ENCODE data around the gene LASP1. TPM values are rescaled to one million over a fixed set of nuclear protein-coding genes. Genes with fewer than 3 reads are reported as not detected.

The LASP1 gene
- polyA plus RNA-seq, 1 donor from 2014 or later, result 56.3 TPM

- Histone ChIP-seq H3K9me2 (ENCODE audit: insufficient read depth, low read length) (no peaks in the 10 kb centered on the region), H3K9ac (ENCODE audit: low read length) (no peak overlapping the region), H2AFZ (ENCODE audit: low read depth, low read length) (no peak overlapping the region), H3F3A (ENCODE audit: insufficient read depth, low read length, poor library complexity, severe bottlenecking) (peaks cover 7% of the 10 kb centered on the region), H3K4me3 (ENCODE audit: low read length) (no peak overlapping the region), H3K79me2 (replicated peaks; ENCODE audit: insufficient read depth, low read length) (peaks cover 46% of the 10 kb centered on the region), H3K27me3 (ENCODE audit: insufficient read depth, low read depth, low read length) (no peaks in the 10 kb centered on the region), H3K9me3 (ENCODE audit: low read length) (no peaks in the 10 kb centered on the region), H3K36me3 (ENCODE audit: insufficient read depth, low read length) (no peaks in the 10 kb centered on the region), H3K4me2 (ENCODE audit: low read length) (no peak overlapping the region), H4K20me1 (ENCODE audit: insufficient read depth) (no peaks in the 10 kb centered on the region), H3K27ac (ENCODE audit: low read length) (no peak overlapping the region)
- TF ChIP-seq EZH2 (IDR thresholded peaks at IDR 0.05; ENCODE audit: borderline replicate concordance, insufficient read depth, low read length, poor library complexity, severe bottlenecking) (no peak), MXI1 (conservative IDR thresholded peaks at IDR 0.05; ENCODE audit: poor library complexity, severe bottlenecking) (no peak), EP300 (conservative IDR thresholded peaks at IDR 0.05; ENCODE audit: poor library complexity, severe bottlenecking) (no peak)
- TF ChIP-seq, protein P1, sequence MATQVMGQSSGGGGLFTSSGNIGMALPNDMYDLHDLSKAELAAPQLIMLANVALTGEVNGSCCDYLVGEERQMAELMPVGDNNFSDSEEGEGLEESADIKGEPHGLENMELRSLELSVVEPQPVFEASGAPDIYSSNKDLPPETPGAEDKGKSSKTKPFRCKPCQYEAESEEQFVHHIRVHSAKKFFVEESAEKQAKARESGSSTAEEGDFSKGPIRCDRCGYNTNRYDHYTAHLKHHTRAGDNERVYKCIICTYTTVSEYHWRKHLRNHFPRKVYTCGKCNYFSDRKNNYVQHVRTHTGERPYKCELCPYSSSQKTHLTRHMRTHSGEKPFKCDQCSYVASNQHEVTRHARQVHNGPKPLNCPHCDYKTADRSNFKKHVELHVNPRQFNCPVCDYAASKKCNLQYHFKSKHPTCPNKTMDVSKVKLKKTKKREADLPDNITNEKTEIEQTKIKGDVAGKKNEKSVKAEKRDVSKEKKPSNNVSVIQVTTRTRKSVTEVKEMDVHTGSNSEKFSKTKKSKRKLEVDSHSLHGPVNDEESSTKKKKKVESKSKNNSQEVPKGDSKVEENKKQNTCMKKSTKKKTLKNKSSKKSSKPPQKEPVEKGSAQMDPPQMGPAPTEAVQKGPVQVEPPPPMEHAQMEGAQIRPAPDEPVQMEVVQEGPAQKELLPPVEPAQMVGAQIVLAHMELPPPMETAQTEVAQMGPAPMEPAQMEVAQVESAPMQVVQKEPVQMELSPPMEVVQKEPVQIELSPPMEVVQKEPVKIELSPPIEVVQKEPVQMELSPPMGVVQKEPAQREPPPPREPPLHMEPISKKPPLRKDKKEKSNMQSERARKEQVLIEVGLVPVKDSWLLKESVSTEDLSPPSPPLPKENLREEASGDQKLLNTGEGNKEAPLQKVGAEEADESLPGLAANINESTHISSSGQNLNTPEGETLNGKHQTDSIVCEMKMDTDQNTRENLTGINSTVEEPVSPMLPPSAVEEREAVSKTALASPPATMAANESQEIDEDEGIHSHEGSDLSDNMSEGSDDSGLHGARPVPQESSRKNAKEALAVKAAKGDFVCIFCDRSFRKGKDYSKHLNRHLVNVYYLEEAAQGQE (IDR thresholded peaks at IDR 0.05; ENCODE audit: borderline replicate concordance), result no peak
- TF ChIP-seq, protein P2, sequence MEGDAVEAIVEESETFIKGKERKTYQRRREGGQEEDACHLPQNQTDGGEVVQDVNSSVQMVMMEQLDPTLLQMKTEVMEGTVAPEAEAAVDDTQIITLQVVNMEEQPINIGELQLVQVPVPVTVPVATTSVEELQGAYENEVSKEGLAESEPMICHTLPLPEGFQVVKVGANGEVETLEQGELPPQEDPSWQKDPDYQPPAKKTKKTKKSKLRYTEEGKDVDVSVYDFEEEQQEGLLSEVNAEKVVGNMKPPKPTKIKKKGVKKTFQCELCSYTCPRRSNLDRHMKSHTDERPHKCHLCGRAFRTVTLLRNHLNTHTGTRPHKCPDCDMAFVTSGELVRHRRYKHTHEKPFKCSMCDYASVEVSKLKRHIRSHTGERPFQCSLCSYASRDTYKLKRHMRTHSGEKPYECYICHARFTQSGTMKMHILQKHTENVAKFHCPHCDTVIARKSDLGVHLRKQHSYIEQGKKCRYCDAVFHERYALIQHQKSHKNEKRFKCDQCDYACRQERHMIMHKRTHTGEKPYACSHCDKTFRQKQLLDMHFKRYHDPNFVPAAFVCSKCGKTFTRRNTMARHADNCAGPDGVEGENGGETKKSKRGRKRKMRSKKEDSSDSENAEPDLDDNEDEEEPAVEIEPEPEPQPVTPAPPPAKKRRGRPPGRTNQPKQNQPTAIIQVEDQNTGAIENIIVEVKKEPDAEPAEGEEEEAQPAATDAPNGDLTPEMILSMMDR (IDR thresholded peaks at IDR 0.05; ENCODE audit: poor library complexity, severe bottlenecking), result no peak
Measured at GRCh38 chr17:38882870-38883269, 13.0 kb downstream of the LASP1 start.

DNA sequence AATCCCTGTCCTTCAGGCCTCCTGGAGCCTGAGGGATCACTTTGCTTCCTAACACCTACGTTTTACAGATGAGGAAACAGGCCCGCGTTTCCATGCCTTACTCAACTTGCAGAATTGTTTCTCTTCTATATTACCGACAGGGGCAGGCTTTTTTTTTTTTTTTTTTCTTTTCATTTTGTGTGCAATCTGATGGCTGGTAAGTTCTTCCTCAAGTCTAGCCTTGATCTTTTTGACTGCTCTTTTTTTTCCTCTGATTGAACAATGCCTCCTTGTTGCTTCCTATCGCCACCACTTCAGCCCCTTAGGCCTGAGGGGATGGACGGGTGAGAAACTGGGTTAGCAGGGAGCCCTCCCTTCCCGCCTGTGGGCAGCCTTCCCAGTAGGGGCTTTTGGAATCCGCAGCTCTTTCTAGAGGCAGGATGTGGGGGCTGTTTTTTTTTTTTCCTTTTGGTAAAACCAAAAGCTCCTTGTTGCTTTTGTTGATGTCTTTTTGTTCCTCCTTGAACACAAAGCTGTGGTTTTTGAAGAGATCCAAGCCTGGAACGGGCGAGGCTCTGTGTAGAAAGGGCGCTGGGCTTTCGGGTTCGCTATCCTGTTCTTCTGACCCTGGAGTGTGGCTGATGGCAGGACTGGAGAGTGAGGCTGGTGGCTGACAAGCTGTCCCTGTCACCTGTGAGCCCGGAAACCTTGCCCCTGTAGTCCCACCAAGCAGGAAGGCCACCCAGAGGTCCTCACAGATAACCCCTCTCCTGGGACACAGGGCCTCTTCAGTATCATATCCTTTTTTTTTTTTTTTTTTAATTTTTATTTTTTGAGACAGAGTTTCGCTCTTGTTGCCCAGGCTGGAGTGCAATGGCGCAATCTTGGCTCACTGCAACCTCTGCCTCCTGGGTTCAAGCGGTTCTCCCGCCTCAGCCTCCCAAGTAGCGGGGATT, 14.0 kb downstream of the LASP1 start:
- no peak for TF ChIP-seq TAF1 (IDR thresholded peaks at IDR 0.05; ENCODE audit: low read depth)
- TF ChIP-seq EZH2 (IDR thresholded peaks at IDR 0.05; ENCODE audit: borderline replicate concordance, insufficient read depth, low read length, poor library complexity, severe bottlenecking), result no peak
- TF ChIP-seq, protein P2 (IDR thresholded peaks at IDR 0.05; ENCODE audit: poor library complexity, severe bottlenecking), result no peak
- TF ChIP-seq RAD21 (conservative IDR thresholded peaks at IDR 0.05), result no peak
- TF ChIP-seq EP300 (conservative IDR thresholded peaks at IDR 0.05; ENCODE audit: poor library complexity, severe bottlenecking), result no peak
- TF ChIP-seq, protein P1 (IDR thresholded peaks at IDR 0.05; ENCODE audit: borderline replicate concordance), result no peak
- no peak for TF ChIP-seq POLR2AphosphoS5 (IDR thresholded peaks at IDR 0.05)
- TF ChIP-seq MXI1 (conservative IDR thresholded peaks at IDR 0.05; ENCODE audit: poor library complexity, severe bottlenecking), result no peak
- TF ChIP-seq SMC3 (conservative IDR thresholded peaks at IDR 0.05; ENCODE audit: poor library complexity), result no peak
- no peaks in the 10 kb centered on the region for H3K9me2 ChIP-seq (ENCODE audit: insufficient read depth, low read length)
- peaks cover 56% of the 10 kb centered on the region for H3K79me2 ChIP-seq (replicated peaks; ENCODE audit: insufficient read depth, low read length)
- H3K4me2 ChIP-seq (ENCODE audit: low read length), result no peak overlapping the region
- no peak overlapping the region for H3K4me3 ChIP-seq (ENCODE audit: low read length)
- no peak overlapping the region for H2AFZ ChIP-seq (ENCODE audit: low read depth, low read length)
- H3K9ac ChIP-seq (ENCODE audit: low read length), result peak overlapping the region; percentile 16
- H4K20me1 ChIP-seq (ENCODE audit: insufficient read depth), result no peaks in the 10 kb centered on the region
- no peaks in the 10 kb centered on the region for H3K36me3 ChIP-seq (ENCODE audit: insufficient read depth, low read length)
- H3F3A ChIP-seq (ENCODE audit: insufficient read depth, low read length, poor library complexity, severe bottlenecking), result peaks cover 7% of the 10 kb centered on the region
- no peaks in the 10 kb centered on the region for H3K27me3 ChIP-seq (ENCODE audit: insufficient read depth, low read depth, low read length)
- peak overlapping the region; percentile 37 for H3K27ac ChIP-seq (ENCODE audit: low read length)
- no peaks in the 10 kb centered on the region for H3K9me3 ChIP-seq (ENCODE audit: low read length)

All from neural cell (in vitro differentiated cells).